NCI-H2227 (cell line): ENCODE results near the gene KCNQ1.

Experiments used
- DNase-seq: peaks from one replicate; lab custom pipeline; 2025; ENCODE audit not compliant: unreplicated experiment; lab: John Stamatoyannopoulos, UW

The KCNQ1 gene

GRCh38 chr11:2534134-2534956, 89.5 kb downstream of the KCNQ1 start:
- no peak for DNase-seq

- no peak for DNase-seq
These were observed 90.3 kb downstream of the KCNQ1 start for GRCh38 chr11:2534957-2535672.

- no peak for DNase-seq
These were observed 91.0 kb downstream of the KCNQ1 start for GRCh38 chr11:2535673-2536439.

- no peak for DNase-seq
These were observed 91.7 kb downstream of the KCNQ1 start for GRCh38 chr11:2536440-2536989.

GRCh38 chr11:2537010-2537705, 92.3 kb downstream of the KCNQ1 start:
- no peak for DNase-seq

- no peak for DNase-seq
These were observed 93.3 kb downstream of the KCNQ1 start for GRCh38 chr11:2537896-2538724.

GRCh38 chr11:2538951-2539350, 94.1 kb downstream of the KCNQ1 start:
- no peak for DNase-seq

GRCh38 chr11:2539371-2540222, 94.8 kb downstream of the KCNQ1 start:
- no peak for DNase-seq

- no peak for DNase-seq
These were observed 95.6 kb downstream of the KCNQ1 start for GRCh38 chr11:2540223-2540991.

GRCh38 chr11:2540992-2541680, 96.3 kb downstream of the KCNQ1 start:
- no peak for DNase-seq

GRCh38 chr11:2541881-2542361, 97.1 kb downstream of the KCNQ1 start:
- DNase-seq: no peak

- no peak for DNase-seq
These were observed 97.6 kb downstream of the KCNQ1 start for GRCh38 chr11:2542406-2542805.

GRCh38 chr11:2547806-2548205, 103.0 kb downstream of the KCNQ1 start:
- no peak for DNase-seq

- no peak for DNase-seq
These were observed 103.8 kb downstream of the KCNQ1 start for GRCh38 chr11:2548596-2548995.

- DNase-seq: no peak
These were observed 104.3 kb downstream of the KCNQ1 start for GRCh38 chr11:2549080-2549479.

GRCh38 chr11:2549491-2549875, 104.7 kb downstream of the KCNQ1 start:
- DNase-seq: no peak

- DNase-seq: no peak
These were observed 105.2 kb downstream of the KCNQ1 start for GRCh38 chr11:2549876-2550605.
